Activated T-cell treated with anti-CD3 and anti-CD28 coated beads for 24 hours (primary cell): Measurements from ENCODE around the gene CHD6.

ENCODE experiments used
- DNase-seq: peaks from one replicate; pipeline ENCODE4 v3.0.0-alpha.2; 2020; ENCODE audit warnings: low read depth

The CHD6 gene

DNA sequence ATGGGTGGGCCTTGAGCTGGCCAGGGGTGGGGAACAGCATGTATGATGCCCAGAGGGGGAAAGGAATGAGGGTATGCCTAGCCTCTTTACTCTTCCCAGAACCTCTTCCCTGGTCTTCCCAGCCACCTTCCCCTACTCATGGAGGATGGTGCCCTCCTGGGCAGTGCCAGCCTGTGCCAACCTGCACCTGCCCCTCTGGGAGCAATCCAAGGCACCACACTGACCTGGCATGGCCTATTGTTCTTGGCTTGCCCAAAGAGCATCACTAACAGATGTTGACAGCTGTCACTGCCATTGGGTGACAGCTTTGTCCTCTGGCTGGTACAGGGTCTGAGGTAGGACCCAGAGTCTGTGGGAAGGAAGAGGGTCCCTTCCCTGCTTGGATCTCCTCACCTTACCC, 264.6 kb downstream of the CHD6 start:
- no peak for DNase-seq

DNA sequence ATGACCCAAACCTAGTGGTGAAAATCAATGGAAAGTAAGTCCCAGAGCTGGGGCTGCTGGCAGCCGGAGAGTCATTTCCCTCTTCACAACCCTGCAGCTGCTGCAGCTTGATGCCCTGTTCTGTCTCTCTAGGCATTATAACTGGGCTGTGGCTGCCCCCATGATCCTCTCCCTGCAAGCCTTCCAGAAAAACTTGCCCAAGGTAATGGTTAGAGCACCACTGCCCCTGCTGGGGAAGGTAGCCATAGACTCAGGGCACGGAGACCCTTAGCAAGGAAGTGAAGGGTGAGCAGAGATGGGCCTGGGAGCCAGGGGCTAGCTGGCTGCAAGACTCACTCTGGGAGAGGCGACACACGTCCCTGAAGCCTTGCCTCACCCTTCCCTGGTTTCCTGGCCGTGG, 265.5 kb downstream of the CHD6 start:
- no peak for DNase-seq

DNA sequence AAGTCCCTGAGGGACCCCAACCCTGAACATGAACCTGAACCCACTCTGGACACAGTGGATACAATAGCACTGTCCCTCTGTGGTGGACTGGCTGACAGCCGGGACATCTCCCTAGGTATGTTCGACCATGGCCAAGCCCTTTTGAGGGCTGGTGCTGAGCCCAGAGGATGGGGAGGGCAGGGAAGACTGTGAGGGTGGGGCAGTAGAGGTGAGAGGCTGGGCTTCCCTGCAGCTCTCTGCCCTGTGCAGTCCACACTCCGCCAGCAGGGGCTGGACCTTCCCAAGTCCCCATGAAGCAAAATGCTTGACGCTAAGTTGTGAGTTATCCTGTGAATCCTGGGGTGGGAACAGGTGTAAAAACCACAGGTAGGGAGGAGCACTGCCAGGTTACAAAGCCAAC, 266.1 kb downstream of the CHD6 start:
- no peak for DNase-seq
